IMR-90 (cell line): ENCODE results near the gene PRKACA. TPM values are rescaled to one million over a fixed set of nuclear protein-coding genes. Genes with fewer than 3 reads are reported as not detected.

Experiments used
- ATAC-seq: fragments of 200-7000 bp; cut with Tn5 transposase; 2 replicates; pipeline ENCODE4 v1.9.1; 2020; ENCODE audit warnings: low read depth, mild to moderate bottlenecking, moderate library complexity
- BruUV-seq: library from RNA; stranded (reverse); fragments of 400-500 nt; replicated peaks from 2 replicates; lab custom pipeline; 2021; lab: Mats Ljungman, UMichigan
- CTCF ChIA-PET: fragments of 300-600 bp; formaldehyde crosslinking; extraction: SDS; loops from one replicate; lab custom pipeline; 2021; ENCODE audit warnings: antibody characterized with exemption; lab: Yijun Ruan, JAX
- POLR2A ChIA-PET: fragments of 300-600 bp; sonication (Branson Sonifier 250); formaldehyde crosslinking; loops from one replicate; lab custom pipeline; 2022; ENCODE audit warnings: antibody characterized with exemption; ENCODE audit not compliant: unreplicated experiment; lab: Charles Lee
- DNase-seq: peaks from one replicate; pipeline ENCODE4 v3.0.0; 2013
- H2AFZ ChIP-seq: replicated peaks from 2 replicates; pipeline ENCODE3; 2013; ENCODE audit warnings: low read length, mild to moderate bottlenecking; ENCODE audit not compliant: poor library complexity
- H2AK5ac ChIP-seq: 2 replicates; pipeline ENCODE4 v1.6.1; 2013; ENCODE audit warnings: low read depth, low read length, inconsistent platforms
- H2AK9ac ChIP-seq: replicated peaks from 2 replicates; pipeline ENCODE3; 2013; ENCODE audit warnings: mild to moderate bottlenecking, low read depth, low read length, moderate library complexity; ENCODE audit not compliant: poor library complexity
- H2BK120ac ChIP-seq: 2 replicates; pipeline ENCODE4 v1.6.1; 2013; ENCODE audit warnings: low read depth, low read length, inconsistent platforms
- H2BK15ac ChIP-seq: 3 replicates; pipeline ENCODE4 v1.6.1; 2013; ENCODE audit warnings: low read depth, low read length, inconsistent platforms
- H2BK20ac ChIP-seq: 2 replicates; pipeline ENCODE4 v1.6.1; 2013; ENCODE audit warnings: low read depth, mild to moderate bottlenecking, inconsistent platforms, low read length, moderate library complexity
- H2BK5ac ChIP-seq: 2 replicates; pipeline ENCODE4 v1.6.1; 2013; ENCODE audit warnings: mild to moderate bottlenecking, low read depth, low read length, inconsistent platforms; ENCODE audit not compliant: poor library complexity, severe bottlenecking
- H3K14ac ChIP-seq: replicated peaks from 2 replicates; pipeline ENCODE4 v1.6.1; 2013; ENCODE audit warnings: low read depth, low read length, inconsistent platforms
- H3K18ac ChIP-seq: 2 replicates; pipeline ENCODE4 v1.6.1; 2013; ENCODE audit warnings: low read depth, low read length, control low read depth
- H3K23ac ChIP-seq: 2 replicates; pipeline ENCODE4 v1.6.1; 2013; ENCODE audit warnings: low read depth, low read length, inconsistent platforms
- H3K27ac ChIP-seq: 2 replicates; pipeline ENCODE4 v1.5.1; 2013; ENCODE audit warnings: mild to moderate bottlenecking, control low read depth, low read length; ENCODE audit not compliant: insufficient read depth
- H3K27me3 ChIP-seq: 2 replicates; pipeline ENCODE4 v1.6.1; 2013; ENCODE audit warnings: low read length; ENCODE audit not compliant: control insufficient read depth, insufficient read depth
- H3K36me3 ChIP-seq: 2 replicates; pipeline ENCODE4 v1.6.1; 2013; ENCODE audit warnings: low read length, mixed read lengths; ENCODE audit not compliant: control insufficient read depth, insufficient read depth
- H3K4ac ChIP-seq: 2 replicates; pipeline ENCODE4 v1.6.1; 2013; ENCODE audit warnings: low read depth, low read length, inconsistent platforms
- H3K4me1 ChIP-seq: 2 replicates; pipeline ENCODE4 v1.6.1; 2013; ENCODE audit warnings: low read length, mixed read lengths; ENCODE audit not compliant: control insufficient read depth, insufficient read depth
- H3K4me2 ChIP-seq: 2 replicates; pipeline ENCODE4 v1.6.1; 2013; ENCODE audit warnings: low read depth, mild to moderate bottlenecking, control low read depth, low read length, moderate library complexity
- H3K4me3 ChIP-seq: 2 replicates; pipeline ENCODE4 v1.5.1; 2013; ENCODE audit warnings: low read depth, mild to moderate bottlenecking, control low read depth, low read length, moderate library complexity; ENCODE audit not compliant: insufficient read depth
- H3K56ac ChIP-seq: 2 replicates; pipeline ENCODE4 v1.6.1; 2013; ENCODE audit warnings: low read length, inconsistent platforms; ENCODE audit not compliant: insufficient read depth; ENCODE audit errors: extremely low read depth
- H3K79me1 ChIP-seq, 2 experiments: 2 replicates each; pipeline ENCODE4 v1.6.1; 2013; ENCODE audit warnings: low read length in 2 of 2, inconsistent platforms in 1 of 2, low read depth in 1 of 2
- H3K9ac ChIP-seq: 2 replicates; pipeline ENCODE4 v1.6.1; 2013; ENCODE audit warnings: low read depth, low read length, control low read depth
- H3K9me1 ChIP-seq: 2 replicates; pipeline ENCODE4 v1.6.1; 2013; ENCODE audit warnings: low read length, inconsistent platforms; ENCODE audit not compliant: insufficient read depth
- H3K9me3 ChIP-seq: 2 replicates; pipeline ENCODE4 v1.6.1; 2013; ENCODE audit warnings: low read length; ENCODE audit not compliant: control insufficient read depth, insufficient read depth
- H4K20me1 ChIP-seq: 2 replicates; pipeline ENCODE4 v1.6.1; 2013; ENCODE audit warnings: low read length, inconsistent platforms; ENCODE audit not compliant: insufficient read depth
- H4K5ac ChIP-seq: 2 replicates; pipeline ENCODE4 v1.6.1; 2013; ENCODE audit warnings: mild to moderate bottlenecking, low read depth, low read length, control low read depth
- H4K8ac ChIP-seq, 2 experiments: 2 replicates each; pipeline ENCODE4 v1.6.1; 2013; ENCODE audit warnings: low read depth in 2 of 2, low read length in 2 of 2, control low read depth in 1 of 2, inconsistent platforms in 1 of 2
- H4K91ac ChIP-seq: 2 replicates; pipeline ENCODE4 v1.6.1; 2013; ENCODE audit warnings: low read depth, low read length, inconsistent platforms; ENCODE audit not compliant: insufficient read depth
- BHLHE40 ChIP-seq: fragments of 150-350 bp; IDR thresholded peaks from 2 replicates; pipeline ENCODE4 v1.6.1; 2016; ENCODE audit warnings: mild to moderate bottlenecking, low read depth, low read length
- CEBPB ChIP-seq: IDR thresholded peaks from 2 replicates; pipeline ENCODE4 v1.6.1; 2012; ENCODE audit warnings: low read depth, low read length, improper control_type of control experiment
- ELK1 ChIP-seq: fragments of 150-350 bp; IDR thresholded peaks from 2 replicates; pipeline ENCODE4 v1.6.1; 2016; ENCODE audit warnings: low read depth, mild to moderate bottlenecking, low read length, moderate library complexity, borderline replicate concordance
- FOS ChIP-seq: fragments of 150-350 bp; IDR thresholded peaks from 2 replicates; pipeline ENCODE4 v1.6.1; 2016; ENCODE audit warnings: low read depth, low read length
- MAZ ChIP-seq: IDR thresholded peaks from 2 replicates; pipeline ENCODE4 v1.6.1; 2012; ENCODE audit warnings: low read depth, mild to moderate bottlenecking, low read length, improper control_type of control experiment, moderate library complexity, borderline replicate concordance
- MXI1 ChIP-seq: IDR thresholded peaks from 2 replicates; pipeline ENCODE4 v1.6.1; 2012; ENCODE audit warnings: low read depth, mild to moderate bottlenecking, low read length, moderate library complexity, borderline replicate concordance
- POLR2A ChIP-seq: IDR thresholded peaks from 2 replicates; pipeline ENCODE4 v1.6.1; 2012; ENCODE audit warnings: mild to moderate bottlenecking, low read depth, low read length
- RCOR1 ChIP-seq: IDR thresholded peaks from 2 replicates; pipeline ENCODE4 v1.6.1; 2012; ENCODE audit warnings: mild to moderate bottlenecking, low read length, improper control_type of control experiment; ENCODE audit not compliant: insufficient replicate concordance
- RFX5 ChIP-seq: IDR thresholded peaks from 2 replicates; pipeline ENCODE4 v1.8.0; 2012; ENCODE audit warnings: low read depth, mild to moderate bottlenecking, low read length, moderate library complexity
- USF2 ChIP-seq: fragments of 150-350 bp; IDR thresholded peaks from 2 replicates; pipeline ENCODE4 v1.6.1; 2017; ENCODE audit warnings: mild to moderate bottlenecking, antibody characterized with exemption, low read length, low read depth
- WGBS, 2 experiments: methylation state at CpG; one replicate each; pipeline versions ENCODE4 v1.1.5 to v1.1.7; 2013; ENCODE audit warnings: missing lambda C conversion rate in 2 of 2; ENCODE audit not compliant: insufficient read length in 1 of 2; ENCODE audit errors: extremely low coverage in 2 of 2; 5-methylcytosine and 5-hydroxymethylcytosine counted together
- dilution Hi-C: fragments of 300-500 bp; cut with HindIII; formaldehyde crosslinking; loops from one replicate; pipeline ENCODE4 v1.14.3; 2018; ENCODE audit warnings: low sequenced_read_pairs; ENCODE audit not compliant: unreplicated experiment
- in situ Hi-C: fragments of 300-500 bp; cut with MboI; formaldehyde crosslinking; loops from 3 replicates; pipeline ENCODE4 v1.14.3; 2019; ENCODE audit warnings: low sequenced_read_pairs, inconsistent platforms, mixed read lengths
- intact Hi-C: fragments of 100-400 bp; cut with micrococcal nuclease; formaldehyde crosslinking; loops from 2 replicates; pipeline ENCODE4 v1.10.0; 2022
- polyA plus RNA-seq, 3 experiments: library from polyadenylated mRNA; depleted of rRNA; stranded (reverse); fragments of >200 nt; gene quantifications; 2 replicates each; pipeline ENCODE4 v1.2.3, GENCODE V29; 2012; ENCODE audit warnings: low replicate concordance in 1 of 3
- total RNA-seq: library from RNA; depleted of rRNA; stranded (reverse); fragments of >200 nt; gene quantifications from 2 replicates; pipeline ENCODE4 v1.2.3, GENCODE V29; 2012

The PRKACA gene
- total and polyA plus RNA-seq, 2 of the 4 experiments (the other 2 are of a cell fraction): 18.1 to 94.5 TPM

GRCh38 chr19:14122924-14123323 is 5.4 kb upstream of the PRKACA start:
- Histone ChIP-seq H2AFZ (peak overlapping the region; percentile 51), H3K4me1 (peaks cover 11% of the 10 kb centered on the region), H3K18ac (no peak overlapping the region), H3K56ac (no peak overlapping the region), H4K5ac (no peak overlapping the region), H3K4me3 (no peak overlapping the region), H2BK5ac (no peak overlapping the region), H3K36me3 (no peaks in the 10 kb centered on the region), H3K9ac (no peak overlapping the region), H4K91ac (no peak overlapping the region), H2AK5ac (no peak overlapping the region), H4K8ac (no peak overlapping the region), H3K27me3 (no peaks in the 10 kb centered on the region), H3K23ac (no peak overlapping the region), H3K9me1 (no peaks in the 10 kb centered on the region; the same call in 1 of the 2 replicates), H4K20me1 (no peaks in the 10 kb centered on the region), H3K4ac (no peak overlapping the region), H2AK9ac (no peak overlapping the region), H3K27ac (no peak overlapping the region), H2BK15ac (no peak overlapping the region), H3K9me3 (no peaks in the 10 kb centered on the region), H3K79me1 (peaks cover 0 to 16% of the 10 kb centered on the region in 2 experiments; a peak in 2 of 4 replicates), H2BK20ac (no peak overlapping the region), H3K4me2 (no peak overlapping the region), H3K14ac (no peak overlapping the region), H2BK120ac (no peak overlapping the region)
- WGBS, 2 experiments: 92% methylated on average over 4 of the region's 6 CpGs; no CpG with 5 or more reads in 1 of the 2 experiments
- DNase-seq: no peak
- in situ Hi-C loops (no loop called here), dilution Hi-C loops (no loop called here), intact Hi-C loops (no loop called here)
- ChIA-PET POLR2A (no interaction called here), CTCF (interaction anchor here (0.9 kb wide), 1 partner anchor 14 kb away, joined by 3 read pairs; the partner anchor contains the start of gene ASF1B)
- no peak for TF ChIP-seq BHLHE40
- TF ChIP-seq FOS: no peak
- no peak for TF ChIP-seq RFX5
- no peak for TF ChIP-seq CEBPB
- TF ChIP-seq ELK1: no peak
- TF ChIP-seq MAZ: no peak
- TF ChIP-seq USF2: no peak
- TF ChIP-seq POLR2A: no peak
- no peak for TF ChIP-seq MXI1
- TF ChIP-seq RCOR1: no peak
- no peak for ATAC-seq
- no TSS peak for BruUV-seq
